Neural cell (in vitro differentiated cells): ENCODE data around the gene LINC01488. TPM values are rescaled to one million over a fixed set of nuclear protein-coding genes. Genes with fewer than 3 reads are reported as not detected.
A peak's percentile ranks its signal among the peaks of the same experiment; 100 is the strongest.

Source experiments
- H2AFZ ChIP-seq: fragments of 200-600, 300-800 bp; sonication (generic), shearing (Covaris generic); 2 replicates; pipeline ENCODE4 v1.6.0; 2014; ENCODE audit warnings: low read depth, mild to moderate bottlenecking, antibody characterized with exemption, low read length, moderate library complexity
- H3F3A ChIP-seq: fragments of 200-600 bp; shearing (Covaris generic); 2 replicates; pipeline ENCODE4 v1.6.1; 2016; ENCODE audit warnings: mild to moderate bottlenecking, moderate library complexity, mixed read lengths, antibody characterized with exemption, low read length; ENCODE audit not compliant: insufficient read depth, poor library complexity, severe bottlenecking
- H3K27ac ChIP-seq: fragments of 200-600, 300-800 bp; sonication (generic), shearing (Covaris generic); 2 replicates; pipeline ENCODE4 v1.5.1; 2014; ENCODE audit warnings: mild to moderate bottlenecking, low read length, moderate library complexity
- H3K27me3 ChIP-seq: fragments of 300-800, 200-600 bp; sonication (generic), shearing (Covaris generic); 2 replicates; pipeline ENCODE4 v1.6.0; 2014; ENCODE audit warnings: mild to moderate bottlenecking, low read depth, low read length, moderate library complexity; ENCODE audit not compliant: insufficient read depth
- H3K36me3 ChIP-seq: fragments of 300-800, 200-600 bp; sonication (generic), shearing (Covaris generic); 2 replicates; pipeline ENCODE4 v1.5.1; 2014; ENCODE audit warnings: mild to moderate bottlenecking, antibody characterized with exemption, low read length, moderate library complexity; ENCODE audit not compliant: insufficient read depth
- H3K4me2 ChIP-seq: fragments of 300-800, 200-600 bp; sonication (generic), shearing (Covaris generic); 2 replicates; pipeline ENCODE4 v1.6.0; 2014; ENCODE audit warnings: mild to moderate bottlenecking, low read length
- H3K4me3 ChIP-seq: fragments of 300-800, 200-600 bp; sonication (generic), shearing (Covaris generic); 2 replicates; pipeline ENCODE4 v1.5.1; 2014; ENCODE audit warnings: mild to moderate bottlenecking, low read length, moderate library complexity
- H3K79me2 ChIP-seq: fragments of 200-600 bp; shearing (Covaris generic); replicated peaks from 2 replicates; pipeline ENCODE4 v1.6.0; 2014; ENCODE audit warnings: mild to moderate bottlenecking, low read length, moderate library complexity; ENCODE audit not compliant: insufficient read depth
- H3K9ac ChIP-seq: fragments of 300-800, 200-600 bp; sonication (generic), shearing (Covaris generic); 2 replicates; pipeline ENCODE4 v1.6.1; 2016; ENCODE audit warnings: mild to moderate bottlenecking, low read length, mixed read lengths
- H3K9me2 ChIP-seq: fragments of 200-600 bp; shearing (Covaris generic); 2 replicates; pipeline ENCODE4 v1.6.1; 2016; ENCODE audit warnings: mild to moderate bottlenecking, low read length, mixed read lengths; ENCODE audit not compliant: insufficient read depth
- H3K9me3 ChIP-seq: fragments of 200-600, 300-800 bp; sonication (generic), shearing (Covaris generic); 2 replicates; pipeline ENCODE4 v1.6.1; 2016; ENCODE audit warnings: mild to moderate bottlenecking, mixed run types, low read length, moderate library complexity, mixed read lengths
- H4K20me1 ChIP-seq: fragments of 200-600 bp; shearing (Covaris generic); 2 replicates; pipeline ENCODE4 v1.6.1; 2016; ENCODE audit warnings: mild to moderate bottlenecking, mixed run types; ENCODE audit not compliant: insufficient read depth
- CTCF ChIP-seq: fragments of 450-650 bp; IDR thresholded peaks from 2 replicates; pipeline ENCODE4 v1.5.1; 2014; ENCODE audit warnings: antibody characterized with exemption, mild to moderate bottlenecking, moderate library complexity; ENCODE audit not compliant: poor library complexity, severe bottlenecking
- EP300 ChIP-seq: fragments of 450-650 bp; conservative IDR thresholded peaks from 2 replicates; pipeline ENCODE4 v1.6.1; 2014; ENCODE audit warnings: antibody characterized with exemption, mild to moderate bottlenecking, moderate library complexity; ENCODE audit not compliant: poor library complexity, severe bottlenecking
- EZH2 ChIP-seq: fragments of 200-600, 300-800 bp; shearing (Covaris generic), sonication (generic); IDR thresholded peaks from 2 replicates; pipeline ENCODE4 v1.6.1; 2014; ENCODE audit warnings: antibody characterized with exemption, low read length, borderline replicate concordance, mild to moderate bottlenecking; ENCODE audit not compliant: insufficient read depth, poor library complexity, severe bottlenecking
- MXI1 ChIP-seq: fragments of 450-650 bp; conservative IDR thresholded peaks from 2 replicates; pipeline ENCODE4 v1.6.1; 2014; ENCODE audit warnings: antibody characterized with exemption, mild to moderate bottlenecking; ENCODE audit not compliant: poor library complexity, severe bottlenecking
- POLR2AphosphoS5 ChIP-seq: IDR thresholded peaks from 2 replicates; pipeline ENCODE4 v1.6.1; 2012
- RAD21 ChIP-seq: fragments of 450-650 bp; conservative IDR thresholded peaks from 2 replicates; pipeline ENCODE4 v1.6.1; 2014; ENCODE audit warnings: antibody characterized with exemption, mild to moderate bottlenecking, moderate library complexity
- SMC3 ChIP-seq: fragments of 450-650 bp; conservative IDR thresholded peaks from 2 replicates; pipeline ENCODE4 v1.6.1; 2014; ENCODE audit warnings: antibody characterized with exemption, mild to moderate bottlenecking, moderate library complexity; ENCODE audit not compliant: poor library complexity
- TAF1 ChIP-seq: IDR thresholded peaks from 2 replicates; pipeline ENCODE4 v1.6.1; 2012; ENCODE audit warnings: low read depth
- polyA plus RNA-seq: library from polyadenylated mRNA; depleted of rRNA; stranded (reverse); fragments of >200 nt; gene quantifications from 2 replicates; pipeline ENCODE4 v1.2.3, GENCODE V29; 2014
- TF ChIP-seq, protein P1 (sequence below): IDR thresholded peaks from 2 replicates; pipeline ENCODE4 v1.6.1; 2012; ENCODE audit warnings: borderline replicate concordance

Gene LINC01488
- polyA plus RNA-seq, 1 donor from 2014 or later = not detected

DNA sequence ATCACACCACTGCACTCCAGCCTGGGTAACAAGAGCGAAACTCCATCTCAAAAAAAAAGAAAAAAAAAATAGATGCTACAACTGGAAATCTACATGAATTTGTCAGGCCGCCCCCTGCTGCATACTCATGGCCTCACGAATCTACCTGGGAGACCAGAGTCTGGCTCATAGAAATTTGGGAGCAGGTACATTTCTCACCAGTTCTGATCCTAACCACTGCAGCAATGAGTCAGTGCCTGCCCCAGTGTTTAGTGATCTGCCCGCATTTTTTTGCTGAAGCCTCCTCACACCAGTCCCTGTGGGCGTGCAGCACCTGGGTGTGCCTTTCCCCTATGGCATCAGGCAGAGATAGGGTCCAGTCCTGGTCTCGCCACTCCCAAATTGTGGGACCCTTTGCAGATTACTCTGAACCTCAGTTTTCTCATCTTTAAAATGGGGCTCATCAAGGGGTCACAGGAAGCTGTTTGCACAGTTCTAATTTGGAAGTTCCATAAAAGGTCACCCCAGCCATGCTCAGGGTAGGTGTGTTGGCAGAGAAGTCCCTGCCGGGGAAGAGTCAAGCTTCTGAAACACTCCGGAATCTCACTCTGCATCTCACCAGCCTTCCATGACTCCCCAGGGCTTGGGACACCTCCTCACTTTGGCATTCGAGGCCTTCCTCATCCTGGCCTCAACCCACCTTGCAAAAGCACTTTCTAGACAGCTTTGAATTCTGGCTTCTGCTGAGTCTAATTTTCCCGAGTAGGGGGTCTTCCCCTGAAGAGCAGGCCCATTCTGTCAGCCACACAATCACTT, 39.3 kb upstream of the LINC01488 start:
- Histone ChIP-seq H3K4me2 (no peak overlapping the region), H3K27ac (no peak overlapping the region), H3K79me2 (no peaks in the 10 kb centered on the region), H3F3A (no peaks in the 10 kb centered on the region), H3K9ac (no peak overlapping the region), H2AFZ (no peak overlapping the region), H3K9me2 (no peaks in the 10 kb centered on the region), H3K4me3 (no peak overlapping the region), H3K36me3 (no peaks in the 10 kb centered on the region), H3K9me3 (no peaks in the 10 kb centered on the region), H4K20me1 (no peaks in the 10 kb centered on the region), H3K27me3 (no peaks in the 10 kb centered on the region)
- TF ChIP-seq TAF1 (no peak), SMC3 (no peak), MXI1 (no peak), POLR2AphosphoS5 (no peak), RAD21 (no peak), EP300 (no peak), CTCF (no peak), EZH2 (no peak)
- TF ChIP-seq, protein P1, sequence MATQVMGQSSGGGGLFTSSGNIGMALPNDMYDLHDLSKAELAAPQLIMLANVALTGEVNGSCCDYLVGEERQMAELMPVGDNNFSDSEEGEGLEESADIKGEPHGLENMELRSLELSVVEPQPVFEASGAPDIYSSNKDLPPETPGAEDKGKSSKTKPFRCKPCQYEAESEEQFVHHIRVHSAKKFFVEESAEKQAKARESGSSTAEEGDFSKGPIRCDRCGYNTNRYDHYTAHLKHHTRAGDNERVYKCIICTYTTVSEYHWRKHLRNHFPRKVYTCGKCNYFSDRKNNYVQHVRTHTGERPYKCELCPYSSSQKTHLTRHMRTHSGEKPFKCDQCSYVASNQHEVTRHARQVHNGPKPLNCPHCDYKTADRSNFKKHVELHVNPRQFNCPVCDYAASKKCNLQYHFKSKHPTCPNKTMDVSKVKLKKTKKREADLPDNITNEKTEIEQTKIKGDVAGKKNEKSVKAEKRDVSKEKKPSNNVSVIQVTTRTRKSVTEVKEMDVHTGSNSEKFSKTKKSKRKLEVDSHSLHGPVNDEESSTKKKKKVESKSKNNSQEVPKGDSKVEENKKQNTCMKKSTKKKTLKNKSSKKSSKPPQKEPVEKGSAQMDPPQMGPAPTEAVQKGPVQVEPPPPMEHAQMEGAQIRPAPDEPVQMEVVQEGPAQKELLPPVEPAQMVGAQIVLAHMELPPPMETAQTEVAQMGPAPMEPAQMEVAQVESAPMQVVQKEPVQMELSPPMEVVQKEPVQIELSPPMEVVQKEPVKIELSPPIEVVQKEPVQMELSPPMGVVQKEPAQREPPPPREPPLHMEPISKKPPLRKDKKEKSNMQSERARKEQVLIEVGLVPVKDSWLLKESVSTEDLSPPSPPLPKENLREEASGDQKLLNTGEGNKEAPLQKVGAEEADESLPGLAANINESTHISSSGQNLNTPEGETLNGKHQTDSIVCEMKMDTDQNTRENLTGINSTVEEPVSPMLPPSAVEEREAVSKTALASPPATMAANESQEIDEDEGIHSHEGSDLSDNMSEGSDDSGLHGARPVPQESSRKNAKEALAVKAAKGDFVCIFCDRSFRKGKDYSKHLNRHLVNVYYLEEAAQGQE = no peak

- Histone ChIP-seq H3K9me3 (no peaks in the 10 kb centered on the region), H2AFZ (peak overlapping the region; percentile 66)
These were observed 38.7 kb upstream of the LINC01488 start for GRCh38 chr11:69442807-69443137.

More at GRCh38 chr11:69442807-69443137, 38.7 kb upstream of the LINC01488 start:
- Histone ChIP-seq H4K20me1 (no peaks in the 10 kb centered on the region), H3K27me3 (no peaks in the 10 kb centered on the region), H3F3A (no peaks in the 10 kb centered on the region), H3K79me2 (no peaks in the 10 kb centered on the region), H3K4me2 (peak overlapping the region; percentile 62), H3K9me2 (no peaks in the 10 kb centered on the region), H3K36me3 (no peaks in the 10 kb centered on the region), H3K4me3 (peak overlapping the region; percentile 68), H3K27ac (peak overlapping the region; percentile 57), H3K9ac (peak overlapping the region; percentile 69)
- TF ChIP-seq SMC3 (no peak), TAF1 (no peak), RAD21 (no peak), CTCF (no peak), EP300 (no peak), MXI1 (no peak)
- TF ChIP-seq, protein P1 = peak; percentile 14
